Activated T-helper 2 cell treated with anti-CD3 and anti-CD28 coated beads, Interferon-gamma antibody, Interleukin-2, Interleukin-4, amounts not matched to agents 10 μg/mL and 5 μg/mL and 100 μg/mL, durations not matched to agents 14 hours and 24 hours and 36 hours (primary cell): ENCODE data around the gene STT3B. TPM values are rescaled to one million over a fixed set of nuclear protein-coding genes. Genes with fewer than 3 reads are reported as not detected.

Experiments used
- DNase-seq: peaks from one replicate; pipeline ENCODE4 v3.0.0; 2021; ENCODE audit warnings: low spot score
- H3K27ac Mint-ChIP-seq: one replicate; pipeline ENCODE4 v1.8.0; 2021; ENCODE audit warnings: mixed read lengths
- H3K27me3 Mint-ChIP-seq: one replicate; pipeline ENCODE4 v1.8.0; 2021; ENCODE audit warnings: low read depth, mixed read lengths
- H3K36me3 Mint-ChIP-seq: one replicate; pipeline ENCODE4 v1.8.0; 2021; ENCODE audit warnings: low read depth, mixed read lengths
- H3K4me1 Mint-ChIP-seq: one replicate; pipeline ENCODE4 v1.8.0; 2021; ENCODE audit warnings: low read depth, mixed read lengths
- H3K4me3 Mint-ChIP-seq: one replicate; pipeline ENCODE4 v1.8.0; 2021; ENCODE audit warnings: low read depth, mild to moderate bottlenecking, moderate library complexity, mixed read lengths
- H3K9me3 Mint-ChIP-seq: one replicate; pipeline ENCODE4 v1.8.0; 2021; ENCODE audit warnings: mixed read lengths
- intact Hi-C: fragments of 100-400 bp; cut with micrococcal nuclease; formaldehyde crosslinking; loops from one replicate; pipeline ENCODE4 v1.15.1; 2023
- total RNA-seq: library from RNA; stranded (reverse); gene quantifications from 2 replicates; pipeline ENCODE4 v1.2.3, GENCODE V29; 2022

Gene STT3B
- total RNA-seq, 1 donor from 2014 or later = 114 TPM

GRCh38 chr3:31529421-31529820 lies 3.3 kb upstream of the STT3B start:
- Mint-ChIP-seq H3K9me3 (no peaks in the 10 kb centered on the region), H3K27me3 (peaks cover 5% of the 10 kb centered on the region), H3K36me3 (peaks cover 4% of the 10 kb centered on the region), H3K4me3 (no peak overlapping the region), H3K4me1 (peaks cover 2% of the 10 kb centered on the region), H3K27ac (no peak overlapping the region)
- intact Hi-C loops = no loop called here
- DNase-seq = no peak

- Mint-ChIP-seq H3K36me3 (peaks cover 7% of the 10 kb centered on the region), H3K27me3 (peaks cover 5% of the 10 kb centered on the region), H3K4me1 (peaks cover 3% of the 10 kb centered on the region), H3K9me3 (no peaks in the 10 kb centered on the region), H3K4me3 (no peak overlapping the region), H3K27ac (no peak overlapping the region)
- intact Hi-C loops = loop anchor here (5.0 to 10.0 kb wide), 7 partner anchors 58 to 918 kb away; partner anchors contain the start of gene CMTM7
- DNase-seq = no peak
These were observed 2.4 kb upstream of the STT3B start for GRCh38 chr3:31530039-31530959.

- no peak for DNase-seq
- Mint-ChIP-seq H3K4me1 (peaks cover 5% of the 10 kb centered on the region), H3K4me3 (peak overlapping the region; percentile 82), H3K27me3 (peaks cover 5% of the 10 kb centered on the region), H3K36me3 (peaks cover 9% of the 10 kb centered on the region), H3K27ac (no peak overlapping the region), H3K9me3 (no peaks in the 10 kb centered on the region)
- intact Hi-C loops = loop anchor here (5.0 to 10.0 kb wide), 7 partner anchors 59 to 919 kb away; partner anchors contain the start of gene CMTM7
These were observed 1.8 kb upstream of the STT3B start for GRCh38 chr3:31530960-31531335.

- Mint-ChIP-seq H3K4me1 (peaks cover 11% of the 10 kb centered on the region), H3K27me3 (peaks cover 5% of the 10 kb centered on the region), H3K36me3 (peaks cover 14% of the 10 kb centered on the region), H3K27ac (peak overlapping the region; percentile 98), H3K4me3 (peak overlapping the region; percentile 82), H3K9me3 (no peaks in the 10 kb centered on the region)
- intact Hi-C loops = loop anchor here (5.0 to 10.0 kb wide), 7 partner anchors 59 to 919 kb away; partner anchors contain the start of gene CMTM7
- DNase-seq = no peak
These were observed 1.2 kb upstream of the STT3B start for GRCh38 chr3:31531452-31531991.

- intact Hi-C loops = loop anchor here (1.0 to 10.0 kb wide), 15 partner anchors 60 to 1153 kb away; partner anchors contain the start of genes CMTM7, CNOT10 and GPD1L
- H3K4me3 Mint-ChIP-seq = peak overlapping the region; percentile 82
- peaks cover 16% of the 10 kb centered on the region for H3K4me1 Mint-ChIP-seq
- peak; percentile 98 for DNase-seq
- peak overlapping the region; percentile 98 for H3K27ac Mint-ChIP-seq
- H3K36me3 Mint-ChIP-seq = peaks cover 14% of the 10 kb centered on the region
- H3K27me3 Mint-ChIP-seq = peaks cover 5% of the 10 kb centered on the region
- no peaks in the 10 kb centered on the region for H3K9me3 Mint-ChIP-seq
These were observed 636 bp upstream of the STT3B start for GRCh38 chr3:31531992-31532586.

- peaks cover 25% of the 10 kb centered on the region for H3K36me3 Mint-ChIP-seq
These were observed 692 bp downstream of the STT3B start for GRCh38 chr3:31533169-31534064.

GRCh38 chr3:31534065-31534425 lies 1.3 kb downstream of the STT3B start:
- Mint-ChIP-seq H3K4me3 (peak overlapping the region; percentile 96), H3K4me1 (peaks cover 32% of the 10 kb centered on the region), H3K36me3 (peaks cover 31% of the 10 kb centered on the region), H3K27ac (peak overlapping the region; percentile 92), H3K27me3 (no peaks in the 10 kb centered on the region), H3K9me3 (no peaks in the 10 kb centered on the region)
- no peak for DNase-seq
- intact Hi-C loops = loop anchor here (5.0 to 10.0 kb wide), 7 partner anchors 62 to 922 kb away; partner anchors contain the start of gene CMTM7

More at GRCh38 chr3:31533169-31534064, 692 bp downstream of the STT3B start:
- peak overlapping the region; percentile 92 for H3K27ac Mint-ChIP-seq
- H3K4me1 Mint-ChIP-seq = peaks cover 26% of the 10 kb centered on the region
- H3K9me3 Mint-ChIP-seq = no peaks in the 10 kb centered on the region
- H3K4me3 Mint-ChIP-seq = peak overlapping the region; percentile 96
- intact Hi-C loops = loop anchor here (2.0 to 10.0 kb wide), 12 partner anchors 61 to 1151 kb away; partner anchors contain the start of genes CMTM7 and CNOT10
- DNase-seq = peak; percentile 48
- H3K27me3 Mint-ChIP-seq = no peaks in the 10 kb centered on the region

GRCh38 chr3:31536497-31536896 lies 3.8 kb downstream of the STT3B start:
- DNase-seq = no peak
- peak overlapping the region; percentile 85 for H3K27ac Mint-ChIP-seq
- no peaks in the 10 kb centered on the region for H3K9me3 Mint-ChIP-seq
- H3K4me1 Mint-ChIP-seq = peaks cover 51% of the 10 kb centered on the region
- H3K27me3 Mint-ChIP-seq = no peaks in the 10 kb centered on the region
- peaks cover 47% of the 10 kb centered on the region for H3K36me3 Mint-ChIP-seq
- H3K4me3 Mint-ChIP-seq = peak overlapping the region; percentile 83
- intact Hi-C loops = loop anchor here (10.0 kb wide), 1 partner anchor 858 kb away; the partner anchor contains the start of gene CMTM7

GRCh38 chr3:31538801-31539200 lies 6.1 kb downstream of the STT3B start:
- H3K9me3 Mint-ChIP-seq = no peaks in the 10 kb centered on the region
- DNase-seq = no peak
- H3K27ac Mint-ChIP-seq = no peak overlapping the region
- peaks cover 62% of the 10 kb centered on the region for H3K36me3 Mint-ChIP-seq
- H3K4me3 Mint-ChIP-seq = no peak overlapping the region
- intact Hi-C loops = loop anchor here (10.0 kb wide), 1 partner anchor 856 kb away; the partner anchor contains the start of gene CMTM7
- peaks cover 63% of the 10 kb centered on the region for H3K4me1 Mint-ChIP-seq
- H3K27me3 Mint-ChIP-seq = no peaks in the 10 kb centered on the region

GRCh38 chr3:31539275-31539674 lies 6.5 kb downstream of the STT3B start:
- Mint-ChIP-seq H3K4me1 (peaks cover 66% of the 10 kb centered on the region), H3K9me3 (no peaks in the 10 kb centered on the region), H3K4me3 (no peak overlapping the region), H3K36me3 (peaks cover 60% of the 10 kb centered on the region), H3K27ac (no peak overlapping the region), H3K27me3 (no peaks in the 10 kb centered on the region)
- no peak for DNase-seq
- intact Hi-C loops = loop anchor here (10.0 kb wide), 1 partner anchor 856 kb away; the partner anchor contains the start of gene CMTM7

GRCh38 chr3:31541089-31541488 lies 8.4 kb downstream of the STT3B start:
- Mint-ChIP-seq H3K4me3 (no peak overlapping the region), H3K27ac (no peak overlapping the region), H3K36me3 (peaks cover 52% of the 10 kb centered on the region), H3K9me3 (no peaks in the 10 kb centered on the region), H3K4me1 (peaks cover 73% of the 10 kb centered on the region), H3K27me3 (no peaks in the 10 kb centered on the region)
- DNase-seq = no peak
- intact Hi-C loops = no loop called here

GRCh38 chr3:31542246-31542645 lies 9.5 kb downstream of the STT3B start:
- DNase-seq = no peak
- Mint-ChIP-seq H3K4me1 (peaks cover 71% of the 10 kb centered on the region), H3K27me3 (no peaks in the 10 kb centered on the region), H3K36me3 (peaks cover 55% of the 10 kb centered on the region), H3K27ac (no peak overlapping the region), H3K9me3 (no peaks in the 10 kb centered on the region), H3K4me3 (no peak overlapping the region)
- intact Hi-C loops = no loop called here
